B cell (primary cell): ENCODE measurements around the gene CLSTN2. TPM values are rescaled to one million over a fixed set of nuclear protein-coding genes. Genes with fewer than 3 reads are reported as not detected.

ENCODE experiments used
- ATAC-seq: fragments of 200-7000 bp; cut with Tn5 transposase; one replicate; pipeline ENCODE4 v1.10.0; 2021; ENCODE audit warnings: low read depth, mild to moderate bottlenecking, moderate number of reproducible peaks, moderate library complexity
- CTCF ChIA-PET: fragments of 350-600 bp; sonication (Branson Sonifier 250); formaldehyde crosslinking; loops from one replicate; lab custom pipeline; 2021; ENCODE audit warnings: antibody characterized with exemption, inconsistent platforms; lab: Charles Lee
- POLR2A ChIA-PET: fragments of 350-600 bp; sonication (Branson Sonifier 250); formaldehyde crosslinking; loops from one replicate; lab custom pipeline; 2021; ENCODE audit warnings: antibody characterized with exemption; lab: Charles Lee
- DNase-seq: peaks from one replicate; pipeline ENCODE4 v3.0.0; 2013
- H2AFZ ChIP-seq: 2 replicates; pipeline ENCODE4 v1.6.1; 2012; ENCODE audit warnings: mild to moderate bottlenecking, low read depth, low read length; ENCODE audit not compliant: insufficient read depth, poor library complexity, severe bottlenecking
- H3K27ac ChIP-seq, 2 donors: 1 replicate in 1 of 2; 2 replicates in 1 of 2; pipeline ENCODE4 v1.5.1; 2012 to 2013; ENCODE audit warnings: low read length in 2 of 2, mild to moderate bottlenecking in 2 of 2, moderate library complexity in 1 of 2
- H3K27me3 ChIP-seq, 4 experiments: fragments of 200-600 bp in 1 of 4; sonication (generic) in 1 of 4; replicated peaks in 1 of 4; 1 replicate in 2 of 4; 2 replicates in 2 of 4; pipeline versions ENCODE4 v1.6.1 to v1.7.0; 2013 to 2016; ENCODE audit warnings: low read length in 3 of 4, mild to moderate bottlenecking in 2 of 4, mixed read lengths in 1 of 4, moderate library complexity in 1 of 4; ENCODE audit not compliant: insufficient read depth in 4 of 4, control insufficient read depth in 3 of 4; ENCODE audit errors: control extremely low read depth in 1 of 4
- H3K36me3 ChIP-seq, 2 experiments: replicated peaks in 1 of 2; 1 replicate in 1 of 2; 2 replicates in 1 of 2; pipeline versions ENCODE4 v1.6.1 to v1.7.1; 2013; ENCODE audit warnings: low read length in 1 of 2; ENCODE audit not compliant: insufficient read depth in 2 of 2, control insufficient read depth in 1 of 2; ENCODE audit errors: control extremely low read depth in 1 of 2, extremely low read depth in 1 of 2
- H3K4me1 ChIP-seq, 2 donors: fragments of 200-600 bp in 1 of 2; sonication (generic) in 1 of 2; 1 replicate in 1 of 2; 2 replicates in 1 of 2; pipeline versions ENCODE4 v1.5.1 to v1.6.1; 2013 to 2017; ENCODE audit warnings: low read length in 2 of 2; ENCODE audit not compliant: control insufficient read depth in 2 of 2, insufficient read depth in 2 of 2
- H3K4me2 ChIP-seq: replicated peaks from 2 replicates; pipeline ENCODE3; 2012; ENCODE audit warnings: mild to moderate bottlenecking, low read depth, low read length; ENCODE audit not compliant: poor library complexity, severe bottlenecking
- H3K4me3 ChIP-seq, 5 experiments: fragments of 200-600 bp in 1 of 5; sonication (generic) in 1 of 5; 1 replicate in 3 of 5; 2 replicates in 2 of 5; pipeline versions ENCODE4 v1.5.1 to v1.7.0; 2011 to 2016; ENCODE audit warnings: low read length in 4 of 5, mild to moderate bottlenecking in 4 of 5, low read depth in 2 of 5, control low read depth in 1 of 5, moderate library complexity in 1 of 5; ENCODE audit not compliant: insufficient read depth in 1 of 5; ENCODE audit errors: control extremely low read depth in 1 of 5, extremely low read depth in 1 of 5
- H3K79me2 ChIP-seq: fragments of 200-600 bp; sonication (generic); one replicate; pipeline ENCODE4 v1.6.0; 2016; ENCODE audit warnings: low read length; ENCODE audit not compliant: control insufficient read depth, insufficient read depth
- H3K9ac ChIP-seq: fragments of 200-600 bp; sonication (generic); 2 replicates; pipeline ENCODE4 v1.6.1; 2017; ENCODE audit warnings: mild to moderate bottlenecking, low read length, moderate library complexity
- H3K9me3 ChIP-seq, 3 donors: one replicate each; pipeline versions ENCODE4 v1.6.1 to v1.7.1; 2013; ENCODE audit warnings: low read length in 2 of 3; ENCODE audit not compliant: control insufficient read depth in 2 of 3, insufficient read depth in 1 of 3; ENCODE audit errors: control extremely low read depth in 1 of 3
- H4K20me1 ChIP-seq: 2 replicates; pipeline ENCODE4 v1.6.0; 2012; ENCODE audit warnings: mild to moderate bottlenecking, low read length; ENCODE audit not compliant: insufficient read depth, control insufficient read depth, poor library complexity, severe bottlenecking
- H3K27ac Mint-ChIP-seq: one replicate; pipeline ENCODE4 v1.8.0; 2021; ENCODE audit warnings: mixed read lengths
- H3K27me3 Mint-ChIP-seq: one replicate; pipeline ENCODE4 v1.8.0; 2021; ENCODE audit warnings: mixed read lengths
- H3K4me1 Mint-ChIP-seq: one replicate; pipeline ENCODE4 v1.8.0; 2021; ENCODE audit warnings: mixed read lengths
- H3K4me3 Mint-ChIP-seq: one replicate; pipeline ENCODE4 v1.8.0; 2021; ENCODE audit warnings: mixed read lengths
- H3K9me3 Mint-ChIP-seq: one replicate; pipeline ENCODE4 v1.8.0; 2022; ENCODE audit warnings: mixed read lengths; ENCODE audit not compliant: insufficient read depth
- EZH2 ChIP-seq: IDR thresholded peaks from 2 replicates; pipeline ENCODE4 v1.6.1; 2012; ENCODE audit warnings: borderline replicate concordance, low read depth, mild to moderate bottlenecking, moderate library complexity, low read length; ENCODE audit not compliant: insufficient read depth, poor library complexity, severe bottlenecking
- WGBS: methylation state at CpG from one replicate; pipeline ENCODE4 v1.1.5; 2013; ENCODE audit warnings: missing lambda C conversion rate; ENCODE audit not compliant: insufficient coverage; 5-methylcytosine and 5-hydroxymethylcytosine counted together
- intact Hi-C: fragments of 100-400 bp; cut with micrococcal nuclease; formaldehyde crosslinking; loops from one replicate; pipeline ENCODE4 v1.10.0; 2022
- polyA plus RNA-seq: library from polyadenylated mRNA; depleted of rRNA; stranded (reverse); fragments of >200 nt; gene quantifications from 2 replicates; pipeline ENCODE4 v1.2.3, GENCODE V29; 2012
- total RNA-seq, 2 donors: library from RNA; stranded (reverse); fragments of 120-200 nt in 1 of 2; gene quantifications; 1 replicate in 1 of 2; 2 replicates in 1 of 2; pipeline versions ENCODE4 v1.2.3 to v1.2.4, GENCODE V29; 2013 to 2022
- TF ChIP-seq, protein P1 (sequence below): fragments of 200-600 bp; IDR thresholded peaks from one replicate; pipeline ENCODE4 v1.8.0; 2022; ENCODE audit warnings: antibody characterized with exemption, mild to moderate bottlenecking

CLSTN2 gene
- total and polyA plus RNA-seq, 2 donors (not counting 1 experiment from before 2014, with no cell fraction given): not detected

- DNase-seq: peak; percentile 2
- no peaks in the 10 kb centered on the region for H3K9me3 Mint-ChIP-seq
- ATAC-seq: no peak
- H3K27ac Mint-ChIP-seq: no peak overlapping the region
- H3K79me2 ChIP-seq: no peaks in the 10 kb centered on the region
- H3K36me3 ChIP-seq: no peaks in the 10 kb centered on the region
- H4K20me1 ChIP-seq: no peaks in the 10 kb centered on the region
- H3K4me1 Mint-ChIP-seq: no peaks in the 10 kb centered on the region
- peaks cover 0 to 3% (median 0%) of the 10 kb centered on the region in 4 experiments for H3K27me3 ChIP-seq
- ChIA-PET CTCF (interaction anchor here (1.6 kb wide), 1 partner anchor 9 kb away, joined by 3 read pairs; no protein-coding TSS in a partner anchor), POLR2A (no interaction called here)
- TF ChIP-seq, protein P1, sequence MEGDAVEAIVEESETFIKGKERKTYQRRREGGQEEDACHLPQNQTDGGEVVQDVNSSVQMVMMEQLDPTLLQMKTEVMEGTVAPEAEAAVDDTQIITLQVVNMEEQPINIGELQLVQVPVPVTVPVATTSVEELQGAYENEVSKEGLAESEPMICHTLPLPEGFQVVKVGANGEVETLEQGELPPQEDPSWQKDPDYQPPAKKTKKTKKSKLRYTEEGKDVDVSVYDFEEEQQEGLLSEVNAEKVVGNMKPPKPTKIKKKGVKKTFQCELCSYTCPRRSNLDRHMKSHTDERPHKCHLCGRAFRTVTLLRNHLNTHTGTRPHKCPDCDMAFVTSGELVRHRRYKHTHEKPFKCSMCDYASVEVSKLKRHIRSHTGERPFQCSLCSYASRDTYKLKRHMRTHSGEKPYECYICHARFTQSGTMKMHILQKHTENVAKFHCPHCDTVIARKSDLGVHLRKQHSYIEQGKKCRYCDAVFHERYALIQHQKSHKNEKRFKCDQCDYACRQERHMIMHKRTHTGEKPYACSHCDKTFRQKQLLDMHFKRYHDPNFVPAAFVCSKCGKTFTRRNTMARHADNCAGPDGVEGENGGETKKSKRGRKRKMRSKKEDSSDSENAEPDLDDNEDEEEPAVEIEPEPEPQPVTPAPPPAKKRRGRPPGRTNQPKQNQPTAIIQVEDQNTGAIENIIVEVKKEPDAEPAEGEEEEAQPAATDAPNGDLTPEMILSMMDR: no peak
- TF ChIP-seq EZH2: no peak
- WGBS: 47% methylated on average over 2 of the region's 3 CpGs
- no peaks in the 10 kb centered on the region for H3K4me1 ChIP-seq
- no peak overlapping the region for H3K4me3 ChIP-seq
- no peak overlapping the region for H3K4me2 ChIP-seq
- H2AFZ ChIP-seq: no peak overlapping the region
- no peak overlapping the region for H3K4me3 Mint-ChIP-seq
- no peaks in the 10 kb centered on the region for H3K9me3 ChIP-seq
- intact Hi-C loops: no loop called here
- peaks cover 16% of the 10 kb centered on the region for H3K27me3 Mint-ChIP-seq
- no peak overlapping the region for H3K27ac ChIP-seq
- H3K9ac ChIP-seq: no peak overlapping the region
Observed at GRCh38 chr3:140276703-140277102, 341.7 kb downstream of the CLSTN2 start.

- no peak overlapping the region for H2AFZ ChIP-seq
- no peaks in the 10 kb centered on the region for H3K36me3 ChIP-seq
- H3K4me3 Mint-ChIP-seq: no peak overlapping the region
- no peak for TF ChIP-seq EZH2
- TF ChIP-seq, protein P1: no peak
- H3K79me2 ChIP-seq: no peaks in the 10 kb centered on the region
- H4K20me1 ChIP-seq: no peaks in the 10 kb centered on the region
- 100% methylated on average over 1 of the region's 4 CpGs for WGBS
- no peak for ATAC-seq
- no peak overlapping the region for H3K4me2 ChIP-seq
- intact Hi-C loops: no loop called here
- ChIA-PET POLR2A (no interaction called here), CTCF (interaction anchor here (1.6 kb wide), 1 partner anchor 10 kb away, joined by 3 read pairs; no protein-coding TSS in a partner anchor)
- no peaks in the 10 kb centered on the region for H3K4me1 Mint-ChIP-seq
- H3K27me3 Mint-ChIP-seq: peaks cover 16% of the 10 kb centered on the region
- DNase-seq: no peak
- H3K27me3 ChIP-seq: peaks cover 0 to 3% (median 0%) of the 10 kb centered on the region in 4 experiments
- H3K27ac ChIP-seq: no peak overlapping the region
- no peaks in the 10 kb centered on the region for H3K9me3 ChIP-seq
- no peak overlapping the region for H3K4me3 ChIP-seq
- H3K9me3 Mint-ChIP-seq: no peaks in the 10 kb centered on the region
- H3K9ac ChIP-seq: no peak overlapping the region
- no peak overlapping the region for H3K27ac Mint-ChIP-seq
- H3K4me1 ChIP-seq: no peaks in the 10 kb centered on the region
Observed at GRCh38 chr3:140277886-140278285, 342.9 kb downstream of the CLSTN2 start.
